ENCODE data around the gene MAD1L1. TPM values are rescaled to one million over a fixed set of nuclear protein-coding genes. Genes with fewer than 3 reads are reported as not detected.
"Not testable (repeated sequence)": the region's sequence is repeated elsewhere in the genome, so short reads cannot be mapped to it uniquely, and the experiment has no call there.

MAD1L1 gene
- total RNA-seq, 1 experiment from 2014 or later, result 46.7 TPM

- Histone ChIP-seq H3K36me3 (ENCODE audit: insufficient read depth, low read length, poor library complexity, severe bottlenecking) (no peaks in the 10 kb centered on the region), H3K27me3 (replicated peaks; ENCODE audit: insufficient read depth, low read depth, low read length, poor library complexity) (no peaks in the 10 kb centered on the region), H3K9me3 (ENCODE audit: low read depth, low read length, poor library complexity, severe bottlenecking) (no peaks in the 10 kb centered on the region), H3K27ac (ENCODE audit: low read depth, low read length, poor library complexity, severe bottlenecking) (no peak overlapping the region), H3K4me3 (ENCODE audit: low read depth, low read length, poor library complexity, severe bottlenecking) (no peak overlapping the region), H3K4me1 (ENCODE audit: insufficient read depth, low read length, poor library complexity, severe bottlenecking) (no peaks in the 10 kb centered on the region)
- no TSS peak for BruUV-seq (replicated peaks)
- DNase-seq (ENCODE audit: low spot score), result no peak
- ChIA-PET CTCF (no interaction called here), POLR2A (ENCODE audit: low non-redundant PET) (no interaction called here)
- TF ChIP-seq, protein P1, sequence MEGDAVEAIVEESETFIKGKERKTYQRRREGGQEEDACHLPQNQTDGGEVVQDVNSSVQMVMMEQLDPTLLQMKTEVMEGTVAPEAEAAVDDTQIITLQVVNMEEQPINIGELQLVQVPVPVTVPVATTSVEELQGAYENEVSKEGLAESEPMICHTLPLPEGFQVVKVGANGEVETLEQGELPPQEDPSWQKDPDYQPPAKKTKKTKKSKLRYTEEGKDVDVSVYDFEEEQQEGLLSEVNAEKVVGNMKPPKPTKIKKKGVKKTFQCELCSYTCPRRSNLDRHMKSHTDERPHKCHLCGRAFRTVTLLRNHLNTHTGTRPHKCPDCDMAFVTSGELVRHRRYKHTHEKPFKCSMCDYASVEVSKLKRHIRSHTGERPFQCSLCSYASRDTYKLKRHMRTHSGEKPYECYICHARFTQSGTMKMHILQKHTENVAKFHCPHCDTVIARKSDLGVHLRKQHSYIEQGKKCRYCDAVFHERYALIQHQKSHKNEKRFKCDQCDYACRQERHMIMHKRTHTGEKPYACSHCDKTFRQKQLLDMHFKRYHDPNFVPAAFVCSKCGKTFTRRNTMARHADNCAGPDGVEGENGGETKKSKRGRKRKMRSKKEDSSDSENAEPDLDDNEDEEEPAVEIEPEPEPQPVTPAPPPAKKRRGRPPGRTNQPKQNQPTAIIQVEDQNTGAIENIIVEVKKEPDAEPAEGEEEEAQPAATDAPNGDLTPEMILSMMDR (conservative IDR thresholded peaks at IDR 0.05; ENCODE audit: low read depth, low read length), result no peak
- TF ChIP-seq EZH2 (IDR thresholded peaks at IDR 0.05; ENCODE audit: borderline replicate concordance, low read depth, low read length, poor library complexity, severe bottlenecking), result no peak
- intact Hi-C loops (cut with micrococcal nuclease; ENCODE audit: unreplicated experiment), result no loop called here
Observed at GRCh38 chr7:1862560-1862959, 370.2 kb downstream of the MAD1L1 start.

GRCh38 chr7:1861799-1862458 is 370.8 kb downstream of the MAD1L1 start:
- ChIA-PET POLR2A (ENCODE audit: low non-redundant PET) (no interaction called here), CTCF (no interaction called here)
- TF ChIP-seq EZH2 (IDR thresholded peaks at IDR 0.05; ENCODE audit: borderline replicate concordance, low read depth, low read length, poor library complexity, severe bottlenecking), result no peak
- TF ChIP-seq, protein P1 (conservative IDR thresholded peaks at IDR 0.05; ENCODE audit: low read depth, low read length), result no peak
- Histone ChIP-seq H3K27me3 (replicated peaks; ENCODE audit: insufficient read depth, low read depth, low read length, poor library complexity) (no peaks in the 10 kb centered on the region), H3K9me3 (ENCODE audit: low read depth, low read length, poor library complexity, severe bottlenecking) (no peaks in the 10 kb centered on the region), H3K4me1 (ENCODE audit: insufficient read depth, low read length, poor library complexity, severe bottlenecking) (no peaks in the 10 kb centered on the region), H3K36me3 (ENCODE audit: insufficient read depth, low read length, poor library complexity, severe bottlenecking) (no peaks in the 10 kb centered on the region), H3K27ac (ENCODE audit: low read depth, low read length, poor library complexity, severe bottlenecking) (no peak overlapping the region), H3K4me3 (ENCODE audit: low read depth, low read length, poor library complexity, severe bottlenecking) (no peak overlapping the region)
- no TSS peak for BruUV-seq (replicated peaks)
- DNase-seq (ENCODE audit: low spot score), result no peak
- intact Hi-C loops (cut with micrococcal nuclease; ENCODE audit: unreplicated experiment), result no loop called here

DNA sequence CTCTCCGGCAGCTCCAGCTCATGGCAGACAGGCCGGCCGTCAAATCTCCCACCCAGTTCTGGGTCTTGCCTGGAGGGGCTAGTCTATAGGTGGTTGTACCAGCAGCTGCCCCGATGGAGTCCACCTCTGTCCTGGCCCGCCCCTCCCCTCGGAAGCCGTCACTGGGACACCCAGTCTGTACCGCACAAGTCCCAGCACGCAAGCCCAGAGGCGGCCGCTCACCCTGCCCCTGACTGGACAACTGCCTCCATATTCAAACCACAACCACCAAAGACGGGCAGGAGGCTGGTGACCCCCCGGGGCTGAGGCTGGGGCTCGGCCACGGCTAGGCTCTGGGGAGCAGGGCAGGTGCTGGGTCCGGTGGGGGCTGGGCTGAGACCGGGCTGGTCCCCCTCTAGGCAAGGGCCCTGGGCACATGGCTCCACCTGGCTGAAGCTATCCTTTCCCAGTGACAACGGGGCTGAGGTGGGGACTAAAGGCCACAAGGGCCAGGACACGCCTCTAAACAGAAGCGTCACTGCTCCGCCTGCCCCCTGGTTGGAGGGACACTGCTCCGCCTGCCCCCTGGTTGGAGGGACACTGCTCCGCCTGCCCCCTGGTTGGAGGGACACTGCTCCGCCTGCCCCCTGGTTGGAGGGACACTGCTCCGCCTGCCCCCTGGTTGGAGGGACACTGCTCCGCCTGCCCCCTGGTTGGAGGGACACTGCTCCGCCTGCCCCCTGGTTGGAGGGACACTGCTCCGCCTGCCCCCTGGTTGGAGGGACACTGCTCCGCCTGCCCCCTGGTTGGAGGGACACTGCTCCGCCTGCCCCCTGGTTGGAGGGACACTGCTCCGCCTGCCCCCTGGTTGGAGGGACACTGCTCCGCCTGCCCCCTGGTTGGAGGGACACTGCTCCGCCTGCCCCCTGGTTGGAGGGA is 371.6 kb downstream of the MAD1L1 start:
- H3K36me3 ChIP-seq (ENCODE audit: insufficient read depth, low read length, poor library complexity, severe bottlenecking); H3K27ac ChIP-seq (ENCODE audit: low read depth, low read length, poor library complexity, severe bottlenecking); intact Hi-C loops (cut with micrococcal nuclease; ENCODE audit: unreplicated experiment); POLR2A ChIA-PET (ENCODE audit: low non-redundant PET); H3K4me1 ChIP-seq (ENCODE audit: insufficient read depth, low read length, poor library complexity, severe bottlenecking); H3K9me3 ChIP-seq (ENCODE audit: low read depth, low read length, poor library complexity, severe bottlenecking); H3K27me3 ChIP-seq (replicated peaks; ENCODE audit: insufficient read depth, low read depth, low read length, poor library complexity); CTCF ChIA-PET; BruUV-seq (replicated peaks); DNase-seq (ENCODE audit: low spot score); H3K4me3 ChIP-seq (ENCODE audit: low read depth, low read length, poor library complexity, severe bottlenecking): not testable (repeated sequence)
